WTC11 (cell line): Measurements from ENCODE around the gene HLTF. TPM values are rescaled to one million over a fixed set of nuclear protein-coding genes. Genes with fewer than 3 reads are reported as not detected.

Experiments used
- ATAC-seq: fragments of 200-7000 bp; cut with Tn5 transposase; 2 replicates; pipeline ENCODE4 v1.10.0; 2021; ENCODE audit warnings: mild to moderate bottlenecking, moderate library complexity
- CTCF ChIA-PET: fragments of 300-600 bp; sonication (Branson Sonifier 250); formaldehyde crosslinking; loops from one replicate; lab custom pipeline; 2021; ENCODE audit warnings: antibody characterized with exemption; lab: Charles Lee
- POLR2A ChIA-PET: fragments of 350-600 bp; sonication (Branson Sonifier 250); formaldehyde crosslinking; loops from one replicate; lab custom pipeline; 2021; ENCODE audit warnings: antibody characterized with exemption; lab: Charles Lee
- DNase-seq: peaks from one replicate; pipeline ENCODE4 v3.0.0; 2021; ENCODE audit warnings: low spot score
- H3K27ac Mint-ChIP-seq: 2 replicates; pipeline ENCODE4 v1.8.0; 2021; ENCODE audit warnings: mixed read lengths
- H3K27me3 Mint-ChIP-seq: 2 replicates; pipeline ENCODE4 v1.8.0; 2021; ENCODE audit warnings: low read depth, mild to moderate bottlenecking, moderate library complexity, mixed read lengths
- H3K36me3 Mint-ChIP-seq: 2 replicates; pipeline ENCODE4 v1.8.0; 2021; ENCODE audit warnings: mixed read lengths
- H3K4me1 Mint-ChIP-seq: 2 replicates; pipeline ENCODE4 v1.8.0; 2022; ENCODE audit warnings: mixed read lengths
- H3K4me3 Mint-ChIP-seq: 2 replicates; pipeline ENCODE4 v1.8.0; 2021; ENCODE audit warnings: mild to moderate bottlenecking, moderate library complexity, mixed read lengths
- H3K9me3 Mint-ChIP-seq: 2 replicates; pipeline ENCODE4 v1.8.0; 2021; ENCODE audit warnings: mixed read lengths
- CBFB ChIP-seq: sonication (generic); formaldehyde crosslinking; IDR thresholded peaks from 2 replicates; pipeline ENCODE4 v1.8.1; 2022; ENCODE audit warnings: mild to moderate bottlenecking, low read depth, missing genetic modification reagents
- CREM ChIP-seq: sonication (generic); formaldehyde crosslinking; IDR thresholded peaks from 2 replicates; pipeline ENCODE4 v1.8.1; 2022; ENCODE audit warnings: mild to moderate bottlenecking, missing genetic modification reagents, moderate library complexity
- ESRRA ChIP-seq: sonication (generic); formaldehyde crosslinking; IDR thresholded peaks from 2 replicates; pipeline ENCODE4 v1.8.1; 2022; ENCODE audit warnings: mild to moderate bottlenecking, missing genetic modification reagents, borderline replicate concordance
- FOXJ3 ChIP-seq: sonication (generic); formaldehyde crosslinking; IDR thresholded peaks from 2 replicates; pipeline ENCODE4 v1.9.0; 2021; ENCODE audit warnings: missing genetic modification reagents, mild to moderate bottlenecking, borderline replicate concordance
- FOXK1 ChIP-seq: sonication (generic); formaldehyde crosslinking; IDR thresholded peaks from 2 replicates; pipeline ENCODE4 v1.8.0; 2022; ENCODE audit warnings: mild to moderate bottlenecking, moderate library complexity, missing genetic modification reagents
- HMGA2 ChIP-seq: fragments of 250-450 bp; sonication (Bioruptor Pico); IDR thresholded peaks from 2 replicates; pipeline ENCODE4 v1.4.0; 2021; ENCODE audit warnings: mild to moderate bottlenecking, moderate library complexity
- KAT7 ChIP-seq: sonication (generic); formaldehyde crosslinking; IDR thresholded peaks from 2 replicates; pipeline ENCODE4 v1.8.1; 2023; ENCODE audit warnings: missing genetic modification reagents, mild to moderate bottlenecking, borderline replicate concordance
- MLX ChIP-seq: sonication (generic); formaldehyde crosslinking; IDR thresholded peaks from 2 replicates; pipeline ENCODE4 v1.8.1; 2023; ENCODE audit warnings: mild to moderate bottlenecking, missing genetic modification reagents, moderate library complexity
- MYBL2 ChIP-seq: sonication (generic); formaldehyde crosslinking; IDR thresholded peaks from 2 replicates; pipeline ENCODE4 v1.8.1; 2023; ENCODE audit warnings: mild to moderate bottlenecking, moderate library complexity, missing genetic modification reagents
- NR2C2 ChIP-seq: sonication (generic); formaldehyde crosslinking; IDR thresholded peaks from 2 replicates; pipeline ENCODE4 v1.8.0; 2022; ENCODE audit warnings: mild to moderate bottlenecking, missing genetic modification reagents
- TEAD1 ChIP-seq: sonication (generic); formaldehyde crosslinking; IDR thresholded peaks from 2 replicates; pipeline ENCODE4 v1.8.0; 2022; ENCODE audit warnings: mild to moderate bottlenecking, missing genetic modification reagents
- TP53 ChIP-seq: sonication (generic); formaldehyde crosslinking; IDR thresholded peaks from 2 replicates; pipeline ENCODE4 v1.8.1; 2023; ENCODE audit warnings: mild to moderate bottlenecking, missing genetic modification reagents
- ZNF317 ChIP-seq: sonication (generic); formaldehyde crosslinking; IDR thresholded peaks from 2 replicates; pipeline ENCODE4 v1.8.1; 2023; ENCODE audit warnings: low read depth, mild to moderate bottlenecking, moderate library complexity, missing genetic modification reagents, borderline replicate concordance
- ZNF396 ChIP-seq: fragments of 250-450 bp; sonication (Bioruptor Pico); IDR thresholded peaks from 2 replicates; pipeline ENCODE4 v1.8.0; 2021; ENCODE audit warnings: mild to moderate bottlenecking, moderate library complexity, borderline replicate concordance
- ZNF423 ChIP-seq: fragments of 250-450 bp; sonication (Bioruptor Pico); IDR thresholded peaks from 2 replicates; pipeline ENCODE4 v2.1.2; 2022; ENCODE audit warnings: mild to moderate bottlenecking, moderate library complexity
- ZNF512 ChIP-seq: sonication (generic); formaldehyde crosslinking; IDR thresholded peaks from 2 replicates; pipeline ENCODE4 v1.8.1; 2022; ENCODE audit warnings: missing genetic modification reagents, borderline replicate concordance
- total RNA-seq: library from RNA; stranded (reverse); gene quantifications from 3 replicates; pipeline ENCODE4 v1.2.3, GENCODE V29; 2021
- TF ChIP-seq, protein P1 (sequence below): sonication (generic); formaldehyde crosslinking; IDR thresholded peaks from 2 replicates; pipeline ENCODE4 v1.8.1; 2023; ENCODE audit warnings: mild to moderate bottlenecking, missing genetic modification reagents, moderate library complexity
- TF ChIP-seq, protein P2 (sequence below): sonication (generic); formaldehyde crosslinking; conservative IDR thresholded peaks from 2 replicates; pipeline ENCODE4 v1.8.1; 2023; ENCODE audit warnings: mild to moderate bottlenecking, low read depth, missing genetic modification reagents, moderate library complexity
- TF ChIP-seq, protein P3 (sequence below): sonication (generic); formaldehyde crosslinking; IDR thresholded peaks from 2 replicates; pipeline ENCODE4 v1.8.1; 2022; ENCODE audit warnings: mild to moderate bottlenecking, missing genetic modification reagents, moderate library complexity, borderline replicate concordance
- TF ChIP-seq, protein P4 (sequence below): fragments of 250-450 bp; sonication (Bioruptor Pico); IDR thresholded peaks from 2 replicates; pipeline ENCODE4 v1.9.0; 2021; ENCODE audit warnings: moderate library complexity, mild to moderate bottlenecking, inconsistent platforms, borderline replicate concordance
- TF ChIP-seq, protein P5 (sequence below): sonication (generic); formaldehyde crosslinking; IDR thresholded peaks from 2 replicates; pipeline ENCODE4 v1.8.1; 2023; ENCODE audit warnings: mild to moderate bottlenecking, missing genetic modification reagents

HLTF gene
- total RNA-seq, 1 experiment from 2014 or later = 62.4 TPM

DNA sequence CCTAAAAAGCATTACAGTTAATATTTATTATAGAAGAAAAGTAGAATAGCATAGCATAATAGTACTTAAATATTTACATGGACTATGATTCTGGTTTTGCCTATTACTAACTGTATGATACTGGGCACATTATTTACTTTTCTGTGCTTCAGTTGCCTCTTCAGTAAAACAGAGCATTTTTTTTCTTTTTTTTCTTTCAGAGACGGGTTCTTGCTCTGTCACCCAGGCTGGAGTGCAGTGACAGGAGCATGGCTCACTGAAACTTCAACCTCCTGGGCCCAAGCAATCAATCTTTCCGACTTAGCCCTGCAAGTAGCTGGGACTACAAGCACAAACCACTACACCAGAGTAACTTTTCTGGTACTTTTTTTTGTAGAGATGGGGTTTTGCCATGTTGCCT lies 48.0 kb downstream of the HLTF start (continued):
- no peak for TF ChIP-seq ZNF512 (CRISPR knock-in tag)

DNA sequence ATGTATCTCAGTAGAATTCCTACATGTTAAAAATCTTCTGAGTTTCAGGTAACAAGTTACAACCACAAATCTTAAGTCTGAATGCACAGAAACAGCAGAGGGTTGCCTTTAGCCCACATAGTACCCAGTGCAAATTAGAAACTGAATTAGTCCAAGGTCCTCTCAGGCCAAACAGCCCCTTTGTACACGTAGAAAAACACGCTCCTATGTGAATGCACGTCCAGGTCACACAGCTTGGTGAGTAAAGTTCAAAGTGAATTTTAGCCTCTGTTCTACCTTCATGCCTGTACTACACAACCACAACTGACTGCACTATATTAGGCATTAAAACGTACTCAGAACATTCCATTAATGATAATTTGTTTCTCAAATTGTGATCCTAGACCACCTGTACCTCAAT lies 48.6 kb downstream of the HLTF start:
- ATAC-seq (no peak), DNase-seq (no peak)
- ChIA-PET CTCF (no interaction called here), POLR2A (no interaction called here)
- no peaks in the 10 kb centered on the region for H3K4me1 Mint-ChIP-seq
- no peaks in the 10 kb centered on the region for H3K27me3 Mint-ChIP-seq
- H3K4me3 Mint-ChIP-seq = no peak overlapping the region
- H3K9me3 Mint-ChIP-seq = no peaks in the 10 kb centered on the region
- TF ChIP-seq, protein P1, sequence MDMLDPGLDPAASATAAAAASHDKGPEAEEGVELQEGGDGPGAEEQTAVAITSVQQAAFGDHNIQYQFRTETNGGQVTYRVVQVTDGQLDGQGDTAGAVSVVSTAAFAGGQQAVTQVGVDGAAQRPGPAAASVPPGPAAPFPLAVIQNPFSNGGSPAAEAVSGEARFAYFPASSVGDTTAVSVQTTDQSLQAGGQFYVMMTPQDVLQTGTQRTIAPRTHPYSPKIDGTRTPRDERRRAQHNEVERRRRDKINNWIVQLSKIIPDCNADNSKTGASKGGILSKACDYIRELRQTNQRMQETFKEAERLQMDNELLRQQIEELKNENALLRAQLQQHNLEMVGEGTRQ (CRISPR knock-in tag) = no peak
- no peak for TF ChIP-seq ZNF317
- TF ChIP-seq FOXK1 = no peak
- TF ChIP-seq, protein P2, sequence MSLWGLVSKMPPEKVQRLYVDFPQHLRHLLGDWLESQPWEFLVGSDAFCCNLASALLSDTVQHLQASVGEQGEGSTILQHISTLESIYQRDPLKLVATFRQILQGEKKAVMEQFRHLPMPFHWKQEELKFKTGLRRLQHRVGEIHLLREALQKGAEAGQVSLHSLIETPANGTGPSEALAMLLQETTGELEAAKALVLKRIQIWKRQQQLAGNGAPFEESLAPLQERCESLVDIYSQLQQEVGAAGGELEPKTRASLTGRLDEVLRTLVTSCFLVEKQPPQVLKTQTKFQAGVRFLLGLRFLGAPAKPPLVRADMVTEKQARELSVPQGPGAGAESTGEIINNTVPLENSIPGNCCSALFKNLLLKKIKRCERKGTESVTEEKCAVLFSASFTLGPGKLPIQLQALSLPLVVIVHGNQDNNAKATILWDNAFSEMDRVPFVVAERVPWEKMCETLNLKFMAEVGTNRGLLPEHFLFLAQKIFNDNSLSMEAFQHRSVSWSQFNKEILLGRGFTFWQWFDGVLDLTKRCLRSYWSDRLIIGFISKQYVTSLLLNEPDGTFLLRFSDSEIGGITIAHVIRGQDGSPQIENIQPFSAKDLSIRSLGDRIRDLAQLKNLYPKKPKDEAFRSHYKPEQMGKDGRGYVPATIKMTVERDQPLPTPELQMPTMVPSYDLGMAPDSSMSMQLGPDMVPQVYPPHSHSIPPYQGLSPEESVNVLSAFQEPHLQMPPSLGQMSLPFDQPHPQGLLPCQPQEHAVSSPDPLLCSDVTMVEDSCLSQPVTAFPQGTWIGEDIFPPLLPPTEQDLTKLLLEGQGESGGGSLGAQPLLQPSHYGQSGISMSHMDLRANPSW (CRISPR knock-in tag) = no peak
- TF ChIP-seq, protein P3, sequence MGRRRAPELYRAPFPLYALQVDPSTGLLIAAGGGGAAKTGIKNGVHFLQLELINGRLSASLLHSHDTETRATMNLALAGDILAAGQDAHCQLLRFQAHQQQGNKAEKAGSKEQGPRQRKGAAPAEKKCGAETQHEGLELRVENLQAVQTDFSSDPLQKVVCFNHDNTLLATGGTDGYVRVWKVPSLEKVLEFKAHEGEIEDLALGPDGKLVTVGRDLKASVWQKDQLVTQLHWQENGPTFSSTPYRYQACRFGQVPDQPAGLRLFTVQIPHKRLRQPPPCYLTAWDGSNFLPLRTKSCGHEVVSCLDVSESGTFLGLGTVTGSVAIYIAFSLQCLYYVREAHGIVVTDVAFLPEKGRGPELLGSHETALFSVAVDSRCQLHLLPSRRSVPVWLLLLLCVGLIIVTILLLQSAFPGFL = no peak
- no peak for TF ChIP-seq HMGA2 (CRISPR knock-in tag)
- no peak for TF ChIP-seq NR2C2 (CRISPR knock-in tag)
- TF ChIP-seq MLX (CRISPR knock-in tag) = no peak
- TF ChIP-seq, protein P4, sequence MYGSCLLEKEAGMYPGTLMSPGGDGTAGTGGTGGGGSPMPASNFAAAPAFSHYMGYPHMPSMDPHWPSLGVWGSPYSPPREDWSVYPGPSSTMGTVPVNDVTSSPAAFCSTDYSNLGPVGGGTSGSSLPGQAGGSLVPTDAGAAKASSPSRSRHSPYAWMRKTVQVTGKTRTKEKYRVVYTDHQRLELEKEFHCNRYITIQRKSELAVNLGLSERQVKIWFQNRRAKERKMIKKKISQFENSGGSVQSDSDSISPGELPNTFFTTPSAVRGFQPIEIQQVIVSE = no peak
- no peak for TF ChIP-seq MYBL2 (CRISPR knock-in tag)
- no peak for TF ChIP-seq CBFB (CRISPR knock-in tag)
- no peak for TF ChIP-seq ZNF423 (CRISPR knock-in tag)
- no peak for TF ChIP-seq TEAD1 (CRISPR knock-in tag)
- TF ChIP-seq ZNF396 (CRISPR knock-in tag) = no peak
- H3K27ac Mint-ChIP-seq = peak overlapping the region; percentile 22; the same call in 1 of the 2 replicates
- peaks cover 61% of the 10 kb centered on the region for H3K36me3 Mint-ChIP-seq

DNA sequence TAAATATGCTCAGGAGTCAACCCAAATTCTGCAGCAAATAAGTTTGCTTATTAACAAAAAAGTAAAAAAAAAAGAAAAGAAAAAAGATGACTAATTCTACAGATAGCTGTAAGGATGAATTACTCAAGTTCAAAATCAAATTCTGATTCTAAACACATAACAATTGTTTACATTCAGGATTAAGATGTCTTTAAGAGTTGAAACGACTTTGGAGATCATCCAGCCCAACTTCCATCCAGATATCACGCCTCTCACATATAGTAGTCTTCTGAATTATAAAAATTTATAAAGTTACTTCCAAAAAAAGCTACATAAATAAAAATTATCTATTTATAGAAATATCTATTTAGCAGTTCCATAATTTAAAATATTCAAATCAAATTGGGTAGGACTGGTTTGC lies 55.2 kb downstream of the HLTF start:
- peaks cover 68% of the 10 kb centered on the region for H3K36me3 Mint-ChIP-seq
- no peak for DNase-seq
- CTCF ChIA-PET = interaction anchor here (1.3 kb wide), 1 partner anchor 75 kb away, joined by 3 read pairs; no protein-coding TSS in a partner anchor
- ATAC-seq = no peak
- no peak overlapping the region for H3K27ac Mint-ChIP-seq
- TF ChIP-seq ESRRA (CRISPR knock-in tag) (no peak), KAT7 (no peak), CREM (CRISPR knock-in tag) (no peak), TP53 (CRISPR knock-in tag) (no peak), FOXJ3 (CRISPR knock-in tag) (no peak)
- TF ChIP-seq, protein P5, sequence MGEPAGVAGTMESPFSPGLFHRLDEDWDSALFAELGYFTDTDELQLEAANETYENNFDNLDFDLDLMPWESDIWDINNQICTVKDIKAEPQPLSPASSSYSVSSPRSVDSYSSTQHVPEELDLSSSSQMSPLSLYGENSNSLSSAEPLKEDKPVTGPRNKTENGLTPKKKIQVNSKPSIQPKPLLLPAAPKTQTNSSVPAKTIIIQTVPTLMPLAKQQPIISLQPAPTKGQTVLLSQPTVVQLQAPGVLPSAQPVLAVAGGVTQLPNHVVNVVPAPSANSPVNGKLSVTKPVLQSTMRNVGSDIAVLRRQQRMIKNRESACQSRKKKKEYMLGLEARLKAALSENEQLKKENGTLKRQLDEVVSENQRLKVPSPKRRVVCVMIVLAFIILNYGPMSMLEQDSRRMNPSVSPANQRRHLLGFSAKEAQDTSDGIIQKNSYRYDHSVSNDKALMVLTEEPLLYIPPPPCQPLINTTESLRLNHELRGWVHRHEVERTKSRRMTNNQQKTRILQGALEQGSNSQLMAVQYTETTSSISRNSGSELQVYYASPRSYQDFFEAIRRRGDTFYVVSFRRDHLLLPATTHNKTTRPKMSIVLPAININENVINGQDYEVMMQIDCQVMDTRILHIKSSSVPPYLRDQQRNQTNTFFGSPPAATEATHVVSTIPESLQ = no peak
- H3K4me3 Mint-ChIP-seq = no peak overlapping the region
- POLR2A ChIA-PET = no interaction called here
- H3K27me3 Mint-ChIP-seq = no peaks in the 10 kb centered on the region
- no peaks in the 10 kb centered on the region for H3K4me1 Mint-ChIP-seq
- H3K9me3 Mint-ChIP-seq = no peaks in the 10 kb centered on the region
